NB4 (cell line): ENCODE results near the gene LFNG.

ENCODE experiments used
- DNase-seq: peaks from one replicate; pipeline ENCODE4 v3.0.0; 2010; ENCODE audit warnings: low read depth
- H3K4me3 ChIP-seq: one replicate; pipeline ENCODE4 v1.5.1; 2011; ENCODE audit warnings: mild to moderate bottlenecking, low read depth, low read length, moderate library complexity
- MYC ChIP-seq: IDR thresholded peaks from 2 replicates; pipeline ENCODE4 v1.6.1; 2011; ENCODE audit warnings: low read depth, low read length
- POLR2A ChIP-seq: IDR thresholded peaks from 2 replicates; pipeline ENCODE4 v1.6.1; 2011; ENCODE audit warnings: mild to moderate bottlenecking; ENCODE audit not compliant: insufficient read length; ENCODE audit errors: extremely low read depth
- TF ChIP-seq, protein P1 (sequence below): IDR thresholded peaks from one replicate; pipeline ENCODE4 v1.5.1; 2012; ENCODE audit warnings: low read depth, low read length
- TF ChIP-seq, protein P2 (sequence below): IDR thresholded peaks from 2 replicates; pipeline ENCODE4 v1.6.1; 2011; ENCODE audit warnings: low read depth, low read length

LFNG gene

DNA sequence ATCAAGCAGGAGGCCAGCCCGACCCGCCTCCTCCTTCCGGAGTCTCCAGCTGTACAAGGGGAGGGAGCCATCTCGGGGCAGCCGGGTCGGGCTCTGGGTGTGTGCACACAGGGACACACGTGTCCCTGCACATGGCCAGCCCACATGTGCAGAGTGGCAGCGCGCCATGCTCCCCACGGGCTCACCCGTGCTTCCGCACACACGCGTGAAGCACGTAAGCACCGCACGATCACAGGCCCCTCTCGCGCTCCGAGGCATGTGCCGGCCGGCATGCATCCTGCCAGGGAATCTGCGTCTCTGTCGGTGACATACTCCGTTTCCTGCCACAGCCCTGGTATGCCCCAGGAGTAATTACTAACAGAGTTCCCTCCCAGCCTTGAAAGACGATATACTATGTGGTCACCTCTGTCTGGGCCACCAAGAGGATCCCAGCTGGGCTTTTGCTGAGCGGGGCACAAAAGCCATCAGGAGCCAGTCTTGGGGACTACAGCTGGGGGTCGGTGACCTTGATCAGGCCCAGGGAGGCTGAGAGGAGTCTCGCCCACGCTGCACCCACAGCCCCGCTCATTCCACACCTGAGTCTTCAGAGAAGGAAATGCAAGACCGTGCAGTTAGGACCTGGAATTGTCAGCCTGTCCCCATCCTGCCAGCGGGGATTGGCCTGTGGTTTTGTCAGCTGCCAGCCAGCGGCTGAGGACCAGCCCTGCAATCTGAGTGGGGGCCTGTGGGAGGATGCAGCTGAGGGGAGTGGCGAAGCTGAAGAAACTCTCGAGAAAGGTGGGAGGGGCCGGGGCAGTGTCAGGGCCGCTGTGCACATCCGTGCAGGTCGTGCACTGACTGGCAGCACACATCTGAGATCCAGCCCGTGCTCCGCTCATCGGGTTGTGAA lies 11.0 kb upstream of the LFNG start:
- no peak overlapping the region for H3K4me3 ChIP-seq
- DNase-seq, result peak; percentile 93
- TF ChIP-seq POLR2A, result no peak
- TF ChIP-seq, protein P1, sequence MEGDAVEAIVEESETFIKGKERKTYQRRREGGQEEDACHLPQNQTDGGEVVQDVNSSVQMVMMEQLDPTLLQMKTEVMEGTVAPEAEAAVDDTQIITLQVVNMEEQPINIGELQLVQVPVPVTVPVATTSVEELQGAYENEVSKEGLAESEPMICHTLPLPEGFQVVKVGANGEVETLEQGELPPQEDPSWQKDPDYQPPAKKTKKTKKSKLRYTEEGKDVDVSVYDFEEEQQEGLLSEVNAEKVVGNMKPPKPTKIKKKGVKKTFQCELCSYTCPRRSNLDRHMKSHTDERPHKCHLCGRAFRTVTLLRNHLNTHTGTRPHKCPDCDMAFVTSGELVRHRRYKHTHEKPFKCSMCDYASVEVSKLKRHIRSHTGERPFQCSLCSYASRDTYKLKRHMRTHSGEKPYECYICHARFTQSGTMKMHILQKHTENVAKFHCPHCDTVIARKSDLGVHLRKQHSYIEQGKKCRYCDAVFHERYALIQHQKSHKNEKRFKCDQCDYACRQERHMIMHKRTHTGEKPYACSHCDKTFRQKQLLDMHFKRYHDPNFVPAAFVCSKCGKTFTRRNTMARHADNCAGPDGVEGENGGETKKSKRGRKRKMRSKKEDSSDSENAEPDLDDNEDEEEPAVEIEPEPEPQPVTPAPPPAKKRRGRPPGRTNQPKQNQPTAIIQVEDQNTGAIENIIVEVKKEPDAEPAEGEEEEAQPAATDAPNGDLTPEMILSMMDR, result no peak
- peak; percentile 95 for TF ChIP-seq MYC
- TF ChIP-seq, protein P2, sequence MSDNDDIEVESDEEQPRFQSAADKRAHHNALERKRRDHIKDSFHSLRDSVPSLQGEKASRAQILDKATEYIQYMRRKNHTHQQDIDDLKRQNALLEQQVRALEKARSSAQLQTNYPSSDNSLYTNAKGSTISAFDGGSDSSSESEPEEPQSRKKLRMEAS, result peak; percentile 96

DNA sequence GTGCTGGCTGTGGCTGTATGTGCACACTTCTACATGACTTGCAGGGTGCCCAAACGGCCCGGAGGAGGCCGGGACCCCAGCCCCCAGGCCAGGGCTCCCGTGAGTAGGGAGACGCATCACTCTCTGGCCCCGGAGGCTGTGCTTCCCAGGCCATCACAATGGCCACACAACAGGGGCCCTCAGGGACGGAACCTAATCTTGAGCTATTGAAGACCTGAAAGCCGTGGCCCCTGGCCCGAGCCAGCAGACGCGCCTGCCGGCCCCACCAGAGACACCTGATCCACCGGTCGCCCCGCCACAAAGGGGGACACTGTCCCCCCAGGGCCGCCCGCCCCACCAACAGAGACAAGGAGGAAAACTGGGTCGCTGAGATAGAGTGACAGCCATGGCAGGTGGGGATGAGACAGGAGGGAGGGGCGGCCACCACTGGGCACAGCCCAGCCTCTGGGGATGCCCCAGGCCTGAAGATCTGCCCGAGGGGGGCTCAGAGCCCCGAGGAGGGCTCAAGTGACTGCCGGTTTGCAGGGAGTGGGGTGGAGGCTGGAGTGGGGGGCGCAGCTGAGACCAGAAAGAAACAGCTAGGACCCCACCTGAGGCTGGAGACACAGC lies 10.2 kb upstream of the LFNG start:
- DNase-seq, result no peak
- TF ChIP-seq, protein P1, result no peak
- no peak for TF ChIP-seq MYC
- TF ChIP-seq, protein P2, result no peak
- no peak for TF ChIP-seq POLR2A
- H3K4me3 ChIP-seq, result no peak overlapping the region

DNA sequence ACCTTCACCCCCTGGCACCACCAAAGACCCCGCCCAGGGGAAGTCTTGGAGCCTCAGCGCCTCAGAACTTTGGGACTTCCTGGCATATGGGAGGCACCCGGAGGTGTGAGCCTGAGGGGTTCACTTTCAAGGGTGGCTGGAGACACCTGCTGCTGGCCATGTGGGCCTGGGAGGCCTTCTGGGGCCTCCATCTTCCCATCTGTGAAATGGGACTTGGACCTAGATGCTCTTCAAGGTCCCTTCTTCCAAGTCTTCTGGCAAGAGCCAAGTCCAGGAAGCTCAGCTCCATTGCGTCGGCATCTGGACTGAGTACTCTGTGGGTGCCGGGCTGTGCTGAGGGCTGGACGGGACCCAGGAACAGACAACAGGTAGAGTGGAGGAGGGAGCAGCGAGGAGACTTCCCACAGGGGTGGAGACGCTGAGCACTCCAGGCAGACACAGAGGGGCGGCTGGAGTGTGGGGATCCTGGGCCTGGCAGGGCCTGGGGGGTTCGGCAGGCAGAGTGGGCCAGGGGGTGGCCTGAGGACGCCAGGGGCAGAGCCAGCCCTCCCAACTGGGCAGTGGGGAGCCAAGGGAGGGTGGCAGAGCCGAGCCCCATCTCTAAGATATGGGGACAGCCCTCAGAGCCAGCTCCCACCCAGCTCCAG lies 9.3 kb upstream of the LFNG start:
- no peak for DNase-seq
- H3K4me3 ChIP-seq, result no peak overlapping the region
- TF ChIP-seq MYC, result no peak
- TF ChIP-seq, protein P1, result no peak
- TF ChIP-seq, protein P2, result no peak
- no peak for TF ChIP-seq POLR2A

DNA sequence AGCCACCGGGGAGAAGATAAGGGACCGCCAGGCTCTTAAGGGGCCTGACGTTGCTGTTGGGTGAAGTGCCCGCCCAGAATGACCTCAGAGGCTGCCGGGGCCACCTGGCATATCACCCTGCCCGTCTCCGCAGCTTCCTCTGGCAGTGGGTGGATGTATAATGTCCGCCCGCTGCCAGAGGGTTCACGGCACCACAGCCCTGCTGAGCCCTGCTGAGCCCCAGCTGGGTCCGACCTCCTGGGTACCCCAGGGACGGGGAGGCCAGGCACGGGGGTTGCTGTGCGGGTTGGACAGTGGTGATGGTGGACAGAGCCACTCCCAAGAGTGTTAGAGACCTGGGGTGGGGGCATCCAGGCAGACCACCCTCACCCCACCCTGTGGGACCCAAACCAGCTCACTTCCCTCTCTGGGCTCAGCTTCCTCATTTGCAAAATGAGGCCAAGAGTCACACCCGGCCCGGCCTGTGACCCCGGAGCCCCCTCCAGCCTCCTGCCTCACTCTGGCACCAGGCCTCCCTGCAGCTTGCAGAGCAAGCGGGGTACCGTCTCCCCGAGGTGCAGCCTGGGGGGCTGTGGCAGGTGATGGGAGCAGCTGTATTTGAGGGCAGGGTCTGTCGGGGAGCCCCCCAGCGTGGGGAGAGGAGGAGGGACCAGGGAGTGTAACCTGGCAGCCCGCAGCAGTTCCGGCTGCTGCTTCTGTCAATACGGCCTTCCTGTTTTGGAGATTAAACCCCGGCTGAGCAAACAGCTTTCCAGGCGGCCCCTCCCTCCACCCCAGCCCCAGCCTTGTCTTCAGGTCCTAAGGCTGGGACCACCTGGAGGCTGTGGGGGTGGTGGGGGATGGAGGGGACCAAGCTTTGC lies 8.4 kb upstream of the LFNG start:
- TF ChIP-seq, protein P1, result no peak
- TF ChIP-seq MYC (peak; percentile 42), POLR2A (no peak)
- TF ChIP-seq, protein P2, result peak; percentile 41
- peak; percentile 86 for DNase-seq
- no peak overlapping the region for H3K4me3 ChIP-seq

DNA sequence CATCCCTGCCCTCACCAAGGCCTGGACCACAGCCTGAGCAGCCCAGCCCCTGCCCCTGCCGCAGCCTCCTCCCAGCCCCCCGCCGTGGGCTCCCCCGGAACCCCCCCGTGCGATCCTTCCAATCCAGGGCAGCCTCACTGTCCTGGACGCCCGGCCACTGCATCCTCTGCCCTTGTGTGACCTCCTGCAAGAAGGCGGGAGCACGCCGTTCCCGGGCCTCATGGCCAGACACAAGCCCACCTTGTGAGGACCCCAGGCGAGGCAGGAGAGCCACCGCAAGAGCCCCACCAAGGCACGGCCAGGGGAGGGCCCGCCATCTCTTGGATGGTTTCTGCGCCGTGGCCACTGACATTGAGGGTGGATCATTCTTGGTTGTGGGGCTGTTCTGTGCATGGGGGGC lies 7.8 kb upstream of the LFNG start:
- no peak for DNase-seq
- TF ChIP-seq, protein P1, result no peak
- TF ChIP-seq MYC (no peak), POLR2A (no peak)
- TF ChIP-seq, protein P2, result no peak
- no peak overlapping the region for H3K4me3 ChIP-seq
